Left lung (tissue), 10 donors: Measurements from ENCODE around the gene SLC4A9. TPM values are rescaled to one million over a fixed set of nuclear protein-coding genes. Genes with fewer than 3 reads are reported as not detected.

Experiments
- ATAC-seq: fragments of 200-7000 bp; cut with Tn5 transposase; one replicate; pipeline ENCODE4 v1.9.1; 2020; ENCODE audit warnings: moderate library complexity
- DNase-seq, 4 donors: peaks; one replicate each; pipeline ENCODE4 v3.0.0-alpha.2; 2013 to 2020
- H3K27ac ChIP-seq, 2 donors: fragments of 200-600 bp; sonication (generic) in 1 of 2; one replicate each; pipeline versions ENCODE4 v1.5.0 to v1.8.0; 2020 to 2021
- H3K27me3 ChIP-seq, 2 donors: fragments of 200-600 bp; sonication (generic) in 1 of 2; one replicate each; pipeline versions ENCODE4 v1.5.0 to v1.8.0; 2020 to 2021
- H3K36me3 ChIP-seq, 2 donors: fragments of 200-600 bp; sonication (generic) in 1 of 2; one replicate each; pipeline versions ENCODE4 v1.5.0 to v1.8.0; 2020 to 2021
- H3K4me1 ChIP-seq, 2 donors: fragments of 200-600 bp; one replicate each; pipeline ENCODE4 v1.8.0; 2021
- H3K4me3 ChIP-seq, 2 donors: fragments of 200-600 bp; sonication (generic) in 1 of 2; one replicate each; pipeline versions ENCODE4 v1.5.0 to v1.8.0; 2020 to 2021; ENCODE audit warnings: mild to moderate bottlenecking in 1 of 2
- H3K9me3 ChIP-seq, 2 donors: fragments of 200-600 bp; sonication (generic) in 1 of 2; one replicate each; pipeline versions ENCODE4 v1.5.0 to v1.8.0; 2020 to 2021
- intact Hi-C, 2 donors: fragments of 100-400 bp; cut with DNase I; formaldehyde crosslinking; loops; one replicate each; pipeline versions ENCODE4 v1.11.2 to v1.14.2; 2022
- polyA plus RNA-seq, 6 donors: library from polyadenylated mRNA; unstranded; fragments of 120-200 nt; gene quantifications; one replicate each; pipeline ENCODE4 v1.2.1, GENCODE V29; 2013; ENCODE audit not compliant: insufficient read length in 6 of 6
- total RNA-seq, 2 donors: library from RNA; stranded (reverse); fragmentation: NEBNext Ultra II Directional; extraction: Animal tissue kit (Norgen Biotek cat#: 25700); gene quantifications; one replicate each; pipeline ENCODE4 v1.2.1, GENCODE V29; 2021
- TF ChIP-seq, protein P1 (sequence below), 2 donors: fragments of 200-600 bp; sonication (generic) in 1 of 2; IDR thresholded peaks; one replicate each; pipeline versions ENCODE4 v1.5.0 to v1.8.0; 2021; ENCODE audit warnings: antibody characterized with exemption in 2 of 2
- donor health status: DM: no; HTN: yes; CAD: no.
- donor health status: DM: no; HTN: no; CAD: no.

SLC4A9 gene
- total and polyA plus RNA-seq, 8 donors: 0.09 to 0.44 (median 0.11) TPM; not detected in 4

- Histone ChIP-seq H3K36me3 (no peaks in the 10 kb centered on the region), H3K4me3 (no peak overlapping the region), H3K27me3 (no peaks in the 10 kb centered on the region), H3K27ac (no peak overlapping the region), H3K9me3 (no peaks in the 10 kb centered on the region), H3K4me1 (peaks cover 5 to 13% of the 10 kb centered on the region in 2 donors)
- ATAC-seq: peak; percentile 3
- intact Hi-C loops: no loop called here
- TF ChIP-seq, protein P1, sequence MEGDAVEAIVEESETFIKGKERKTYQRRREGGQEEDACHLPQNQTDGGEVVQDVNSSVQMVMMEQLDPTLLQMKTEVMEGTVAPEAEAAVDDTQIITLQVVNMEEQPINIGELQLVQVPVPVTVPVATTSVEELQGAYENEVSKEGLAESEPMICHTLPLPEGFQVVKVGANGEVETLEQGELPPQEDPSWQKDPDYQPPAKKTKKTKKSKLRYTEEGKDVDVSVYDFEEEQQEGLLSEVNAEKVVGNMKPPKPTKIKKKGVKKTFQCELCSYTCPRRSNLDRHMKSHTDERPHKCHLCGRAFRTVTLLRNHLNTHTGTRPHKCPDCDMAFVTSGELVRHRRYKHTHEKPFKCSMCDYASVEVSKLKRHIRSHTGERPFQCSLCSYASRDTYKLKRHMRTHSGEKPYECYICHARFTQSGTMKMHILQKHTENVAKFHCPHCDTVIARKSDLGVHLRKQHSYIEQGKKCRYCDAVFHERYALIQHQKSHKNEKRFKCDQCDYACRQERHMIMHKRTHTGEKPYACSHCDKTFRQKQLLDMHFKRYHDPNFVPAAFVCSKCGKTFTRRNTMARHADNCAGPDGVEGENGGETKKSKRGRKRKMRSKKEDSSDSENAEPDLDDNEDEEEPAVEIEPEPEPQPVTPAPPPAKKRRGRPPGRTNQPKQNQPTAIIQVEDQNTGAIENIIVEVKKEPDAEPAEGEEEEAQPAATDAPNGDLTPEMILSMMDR (IDR thresholded peaks at IDR 0.05): no peak
- DNase-seq: peak in 1 of 4 donors; percentile 21
Measured at GRCh38 chr5:140356853-140357725, 2.9 kb upstream of the SLC4A9 start.

- Histone ChIP-seq H3K9me3 (no peaks in the 10 kb centered on the region), H3K4me3 (no peak overlapping the region), H3K27ac (no peak overlapping the region), H3K27me3 (no peaks in the 10 kb centered on the region), H3K36me3 (no peaks in the 10 kb centered on the region), H3K4me1 (peaks cover 5 to 13% of the 10 kb centered on the region in 2 donors)
- ATAC-seq: peak; percentile 98
- intact Hi-C loops: no loop called here
- DNase-seq: peak; percentile 64 to 92 (median 84)
- TF ChIP-seq, protein P1 (IDR thresholded peaks at IDR 0.05): peak; percentile 85 to 86
Measured at GRCh38 chr5:140357726-140358093, 2.3 kb upstream of the SLC4A9 start.

GRCh38 chr5:140358738-140359310 is 1.2 kb upstream of the SLC4A9 start:
- no peaks in the 10 kb centered on the region for H3K9me3 ChIP-seq
- ATAC-seq: no peak
- no peaks in the 10 kb centered on the region for H3K36me3 ChIP-seq
- TF ChIP-seq, protein P1 (IDR thresholded peaks at IDR 0.05): peak in 1 of 2 donors; percentile 23
- intact Hi-C loops: no loop called here
- no peak for DNase-seq
- no peaks in the 10 kb centered on the region for H3K27me3 ChIP-seq
- H3K4me1 ChIP-seq: peaks cover 5 to 21% of the 10 kb centered on the region in 2 donors
- no peak overlapping the region for H3K4me3 ChIP-seq
- H3K27ac ChIP-seq: no peak overlapping the region

GRCh38 chr5:140360681-140361479 is 886 bp downstream of the SLC4A9 start:
- DNase-seq (no peak), ATAC-seq (no peak)
- H3K4me3 ChIP-seq: no peak overlapping the region
- H3K27ac ChIP-seq: no peak overlapping the region
- no peaks in the 10 kb centered on the region for H3K36me3 ChIP-seq
- peaks cover 5 to 21% of the 10 kb centered on the region in 2 donors for H3K4me1 ChIP-seq
- intact Hi-C loops: loop anchor here in 1 of 2 donors (10.0 kb wide), 1 partner anchor 364 kb away; no protein-coding TSS in a partner anchor
- H3K9me3 ChIP-seq: no peaks in the 10 kb centered on the region
- TF ChIP-seq, protein P1 (IDR thresholded peaks at IDR 0.05): no peak
- H3K27me3 ChIP-seq: no peaks in the 10 kb centered on the region
